Measurements from ENCODE around the gene GGA3.

GGA3 gene

GRCh38 chr17:75244133-75244866 is 17.1 kb downstream of the GGA3 start:
- DNase-seq, result no peak

- no peak for DNase-seq
These were observed 18.9 kb downstream of the GGA3 start for GRCh38 chr17:75242461-75243042.

GRCh38 chr17:75241996-75242460 is 19.4 kb downstream of the GGA3 start:
- DNase-seq, result no peak

- DNase-seq, result no peak
These were observed 19.9 kb downstream of the GGA3 start for GRCh38 chr17:75241502-75241901.

GRCh38 chr17:75241143-75241430 is 20.3 kb downstream of the GGA3 start:
- no peak for DNase-seq

GRCh38 chr17:75240394-75241142 is 20.8 kb downstream of the GGA3 start:
- DNase-seq, result peak in 5 of 6 experiments; percentile 4 to 21 (median 8)

GRCh38 chr17:75239778-75240393 is 21.5 kb downstream of the GGA3 start:
- no peak for DNase-seq

- no peak for DNase-seq
These were observed 22.2 kb downstream of the GGA3 start for GRCh38 chr17:75239214-75239613.

- DNase-seq, result peak; percentile 35 to 61 (median 42)
These were observed 22.7 kb downstream of the GGA3 start for GRCh38 chr17:75238684-75239191.

GRCh38 chr17:75238020-75238580 is 23.3 kb downstream of the GGA3 start:
- no peak for DNase-seq

GRCh38 chr17:75237100-75238014 is 24.0 kb downstream of the GGA3 start:
- DNase-seq, result no peak

- no peak for DNase-seq
These were observed 28.6 kb downstream of the GGA3 start for GRCh38 chr17:75232786-75233185.

- no peak for DNase-seq
These were observed 29.5 kb downstream of the GGA3 start for GRCh38 chr17:75231741-75232464.

GRCh38 chr17:75231071-75231470 is 30.3 kb downstream of the GGA3 start:
- no peak for DNase-seq

GRCh38 chr17:75228847-75229246 is 32.6 kb downstream of the GGA3 start:
- no peak for DNase-seq

- DNase-seq, result no peak
These were observed 33.1 kb downstream of the GGA3 start for GRCh38 chr17:75228305-75228704.

GRCh38 chr17:75227729-75228128 is 33.7 kb downstream of the GGA3 start:
- DNase-seq, result no peak

GRCh38 chr17:75225016-75225415 is 36.4 kb downstream of the GGA3 start:
- DNase-seq, result no peak

GRCh38 chr17:75219815-75220214 is 41.6 kb downstream of the GGA3 start:
- DNase-seq, result no peak

GRCh38 chr17:75218131-75218530 is 43.3 kb downstream of the GGA3 start:
- DNase-seq, result no peak

- no peak for DNase-seq
These were observed 52.3 kb downstream of the GGA3 start for GRCh38 chr17:75209061-75209460.

Data from stimulated activated naive CD4-positive, alpha-beta T cell (primary cell).